Glutamatergic neuron (in vitro differentiated cells): ENCODE results near the gene SEMA4D. TPM values are rescaled to one million over a fixed set of nuclear protein-coding genes. Genes with fewer than 3 reads are reported as not detected.

Experiments
- DNase-seq: peaks from one replicate; pipeline ENCODE4 v3.0.0; 2022
- H3K27ac Mint-ChIP-seq: one replicate; pipeline ENCODE4 v1.8.0; 2020; ENCODE audit warnings: mild to moderate bottlenecking, mixed read lengths, inconsistent platforms; ENCODE audit not compliant: unreplicated experiment
- H3K27me3 Mint-ChIP-seq: one replicate; pipeline ENCODE4 v1.8.0; 2020; ENCODE audit warnings: mild to moderate bottlenecking, moderate library complexity, mixed read lengths, inconsistent platforms; ENCODE audit not compliant: unreplicated experiment
- H3K36me3 Mint-ChIP-seq: one replicate; pipeline ENCODE4 v1.8.0; 2020; ENCODE audit warnings: mild to moderate bottlenecking, mixed read lengths, inconsistent platforms; ENCODE audit not compliant: unreplicated experiment
- H3K4me1 Mint-ChIP-seq: one replicate; pipeline ENCODE4 v1.8.0; 2020; ENCODE audit warnings: mild to moderate bottlenecking, low read depth, mixed read lengths, inconsistent platforms; ENCODE audit not compliant: unreplicated experiment
- H3K4me3 Mint-ChIP-seq: one replicate; pipeline ENCODE4 v1.8.0; 2020; ENCODE audit warnings: mild to moderate bottlenecking, mixed read lengths, inconsistent platforms; ENCODE audit not compliant: unreplicated experiment
- H3K9me3 Mint-ChIP-seq: one replicate; pipeline ENCODE4 v1.8.0; 2020; ENCODE audit warnings: mild to moderate bottlenecking, moderate library complexity, mixed read lengths, inconsistent platforms; ENCODE audit not compliant: unreplicated experiment
- total RNA-seq: library from RNA; stranded (reverse); fragmentation: NEBNext Ultra II Directional; extraction: Animal tissue kit (Norgen Biotek cat#: 25700); gene quantifications from one replicate; pipeline ENCODE4 v1.2.1, GENCODE V29; 2021; ENCODE audit not compliant: unreplicated experiment
- TF ChIP-seq, protein P1 (sequence below): fragments of 200-600 bp; sonication (generic); IDR thresholded peaks from one replicate; pipeline ENCODE4 v1.5.0; 2021; ENCODE audit not compliant: partially characterized antibody, unreplicated experiment

Gene SEMA4D
- total RNA-seq, 1 donor from 2014 or later: 192 TPM

DNA sequence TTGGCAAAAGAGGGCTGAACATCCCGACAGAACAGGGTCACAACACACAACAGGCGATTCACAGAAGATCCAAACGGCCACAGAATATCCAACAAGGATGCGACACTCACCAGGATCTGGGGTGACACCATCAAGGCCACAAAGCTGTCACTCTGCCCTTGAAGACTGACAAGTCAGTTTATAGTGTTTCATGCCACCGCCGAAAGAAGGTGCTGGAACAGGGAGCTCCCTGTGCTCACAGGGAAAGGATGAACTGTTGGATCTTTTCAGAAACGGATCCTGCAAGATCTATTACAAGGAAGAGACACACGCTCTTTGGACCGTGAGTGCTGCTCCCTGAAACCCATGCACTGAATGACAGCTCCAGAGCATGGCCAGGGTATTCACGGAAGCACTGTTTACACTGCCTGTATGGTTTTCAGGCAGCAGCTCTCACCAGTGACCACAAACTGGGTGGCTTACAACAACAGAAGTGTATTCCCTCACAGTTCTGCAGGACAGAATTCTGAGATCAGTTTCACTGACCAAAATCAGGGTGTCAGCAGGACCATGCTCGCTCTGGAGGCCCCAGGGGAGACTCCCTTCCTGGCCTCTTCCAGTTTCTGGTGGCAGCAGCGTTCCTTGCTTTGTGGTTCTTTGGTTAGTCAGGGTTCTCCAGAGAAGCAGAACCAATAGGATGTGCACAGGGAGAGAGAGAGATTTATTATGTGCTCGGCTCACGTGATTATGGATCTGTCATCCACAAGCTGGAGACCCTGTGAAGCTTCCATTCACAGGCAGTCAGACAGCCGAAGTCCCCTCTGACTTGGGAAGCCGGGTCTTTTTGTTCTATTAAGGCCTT is 52.8 kb downstream of the SEMA4D start:
- H3K4me3 Mint-ChIP-seq: peak overlapping the region; percentile 22
- H3K4me1 Mint-ChIP-seq: peaks cover 42% of the 10 kb centered on the region
- DNase-seq: no peak
- peaks cover 7% of the 10 kb centered on the region for H3K9me3 Mint-ChIP-seq
- H3K36me3 Mint-ChIP-seq: peaks cover 12% of the 10 kb centered on the region
- H3K27me3 Mint-ChIP-seq: peaks cover 23% of the 10 kb centered on the region
- H3K27ac Mint-ChIP-seq: no peak overlapping the region
- TF ChIP-seq, protein P1, sequence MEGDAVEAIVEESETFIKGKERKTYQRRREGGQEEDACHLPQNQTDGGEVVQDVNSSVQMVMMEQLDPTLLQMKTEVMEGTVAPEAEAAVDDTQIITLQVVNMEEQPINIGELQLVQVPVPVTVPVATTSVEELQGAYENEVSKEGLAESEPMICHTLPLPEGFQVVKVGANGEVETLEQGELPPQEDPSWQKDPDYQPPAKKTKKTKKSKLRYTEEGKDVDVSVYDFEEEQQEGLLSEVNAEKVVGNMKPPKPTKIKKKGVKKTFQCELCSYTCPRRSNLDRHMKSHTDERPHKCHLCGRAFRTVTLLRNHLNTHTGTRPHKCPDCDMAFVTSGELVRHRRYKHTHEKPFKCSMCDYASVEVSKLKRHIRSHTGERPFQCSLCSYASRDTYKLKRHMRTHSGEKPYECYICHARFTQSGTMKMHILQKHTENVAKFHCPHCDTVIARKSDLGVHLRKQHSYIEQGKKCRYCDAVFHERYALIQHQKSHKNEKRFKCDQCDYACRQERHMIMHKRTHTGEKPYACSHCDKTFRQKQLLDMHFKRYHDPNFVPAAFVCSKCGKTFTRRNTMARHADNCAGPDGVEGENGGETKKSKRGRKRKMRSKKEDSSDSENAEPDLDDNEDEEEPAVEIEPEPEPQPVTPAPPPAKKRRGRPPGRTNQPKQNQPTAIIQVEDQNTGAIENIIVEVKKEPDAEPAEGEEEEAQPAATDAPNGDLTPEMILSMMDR: no peak

DNA sequence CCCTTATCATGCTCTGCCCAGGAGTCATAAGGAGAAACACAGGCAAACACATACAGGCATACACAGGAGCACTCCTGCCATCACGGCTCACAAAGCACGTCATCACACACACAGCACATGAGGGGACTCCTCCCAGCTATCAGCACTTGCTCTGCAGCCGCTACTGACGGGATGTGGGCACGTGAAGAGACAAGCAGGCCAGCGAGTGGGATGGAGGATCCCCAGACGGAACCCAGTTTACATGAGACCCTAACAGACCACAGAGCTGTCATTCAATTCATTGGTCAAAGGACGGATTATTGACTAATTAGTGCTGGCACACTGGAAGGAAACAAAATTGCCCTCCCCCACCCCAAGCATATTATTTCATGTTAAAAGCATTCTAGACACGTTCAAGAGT is 53.6 kb downstream of the SEMA4D start:
- Mint-ChIP-seq H3K27me3 (peaks cover 25% of the 10 kb centered on the region), H3K9me3 (peaks cover 12% of the 10 kb centered on the region), H3K27ac (peak overlapping the region; percentile 1), H3K4me3 (no peak overlapping the region), H3K4me1 (peaks cover 42% of the 10 kb centered on the region), H3K36me3 (peaks cover 7% of the 10 kb centered on the region)
- TF ChIP-seq, protein P1: no peak
- DNase-seq: no peak

DNA sequence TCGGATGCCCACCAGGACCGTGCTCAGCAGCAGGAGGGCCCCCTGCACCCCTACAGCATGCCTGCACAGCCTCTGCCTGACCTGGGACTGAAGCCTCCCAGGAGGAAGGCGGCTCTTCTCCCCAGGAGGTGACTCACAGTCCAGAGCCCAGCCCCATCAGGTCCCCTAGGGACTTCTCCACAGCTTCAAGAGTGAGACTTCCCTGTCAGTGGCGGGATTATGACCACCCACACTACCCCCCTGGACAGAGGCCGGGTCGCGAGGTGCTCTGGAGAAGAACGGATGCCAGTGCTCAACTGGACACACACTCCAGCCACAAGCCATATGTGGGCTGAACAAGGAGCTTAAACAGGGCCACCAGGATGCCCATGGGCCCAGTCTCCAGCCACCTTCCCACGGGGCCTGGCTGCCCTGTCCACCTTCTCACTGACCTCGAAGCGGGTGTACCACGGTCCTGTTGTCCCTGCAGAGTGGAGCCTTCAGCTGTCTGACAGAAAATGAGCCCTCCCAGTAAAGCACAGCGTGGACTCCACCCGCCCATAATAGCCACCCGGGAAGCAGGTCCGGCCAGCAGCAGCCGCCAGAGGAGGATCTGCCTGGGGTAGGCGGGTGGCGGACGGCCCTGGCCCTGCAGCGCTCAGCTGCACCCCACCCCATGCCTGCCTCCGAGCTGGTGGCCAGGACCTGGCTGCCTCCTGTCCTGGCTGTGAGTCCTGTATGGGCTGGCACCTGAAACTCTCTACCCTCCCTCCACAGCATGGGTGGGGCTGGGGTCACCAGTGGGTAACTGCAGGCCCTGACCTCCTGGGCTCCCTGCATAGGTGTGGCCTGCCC is 54.7 kb downstream of the SEMA4D start:
- Mint-ChIP-seq H3K27ac (no peak overlapping the region), H3K36me3 (peaks cover 5% of the 10 kb centered on the region), H3K9me3 (peaks cover 12% of the 10 kb centered on the region), H3K4me1 (peaks cover 42% of the 10 kb centered on the region), H3K27me3 (peaks cover 25% of the 10 kb centered on the region), H3K4me3 (no peak overlapping the region)
- TF ChIP-seq, protein P1: no peak
- DNase-seq: peak; percentile 35

DNA sequence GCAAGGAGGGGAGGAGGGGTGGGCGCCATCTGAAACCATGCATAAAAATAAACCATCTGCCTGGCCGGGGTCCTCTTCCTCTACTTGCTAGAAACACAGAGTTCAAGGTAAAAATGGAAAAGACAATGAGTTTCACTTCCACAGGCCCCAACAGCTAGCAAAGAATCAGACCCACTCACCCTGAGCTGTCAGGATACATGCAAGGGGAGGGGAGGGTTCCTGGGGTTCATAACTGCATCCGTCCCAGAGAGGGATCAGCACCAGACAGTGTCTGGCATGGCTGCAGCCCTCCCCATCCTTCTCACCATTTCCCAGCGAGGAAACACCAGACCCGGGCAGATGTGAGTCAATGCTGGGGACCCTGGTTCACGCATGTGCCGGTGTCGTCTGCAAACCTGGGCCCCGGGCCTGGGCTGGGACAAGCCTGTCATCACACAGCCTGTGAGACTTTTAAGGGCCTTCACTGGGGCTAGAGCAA is 55.4 kb downstream of the SEMA4D start:
- Mint-ChIP-seq H3K27me3 (peaks cover 26% of the 10 kb centered on the region), H3K4me3 (no peak overlapping the region), H3K36me3 (peaks cover 5% of the 10 kb centered on the region), H3K27ac (peak overlapping the region; percentile 12), H3K4me1 (peaks cover 48% of the 10 kb centered on the region), H3K9me3 (peaks cover 12% of the 10 kb centered on the region)
- DNase-seq: no peak
- TF ChIP-seq, protein P1: no peak
